Keratinocyte (primary cell): ENCODE data around the gene SMIM36. TPM values are rescaled to one million over a fixed set of nuclear protein-coding genes. Genes with fewer than 3 reads are reported as not detected.

Experiments used
- DNase-seq: peaks from one replicate; pipeline ENCODE4 v3.0.0-alpha.2; 2011; ENCODE audit warnings: low read depth, missing footprints, low spot score
- FAIRE-seq: peaks from 2 replicates; lab custom pipeline; 2011; peaks lifted over from hg19 to GRCh38; lab: Jason Lieb, UNC
- H2AFZ ChIP-seq: 2 replicates; pipeline ENCODE4 v1.6.0; 2012; ENCODE audit warnings: low read length, control low read depth, inconsistent platforms; ENCODE audit not compliant: control insufficient read depth
- H3K27ac ChIP-seq: 2 replicates; pipeline ENCODE4 v1.5.1; 2011; ENCODE audit warnings: low read length; ENCODE audit not compliant: control insufficient read depth, insufficient read depth
- H3K27me3 ChIP-seq: 3 replicates; pipeline ENCODE4 v1.6.0; 2011; ENCODE audit warnings: low read length; ENCODE audit not compliant: control insufficient read depth, insufficient read depth; ENCODE audit errors: extremely low read depth
- H3K36me3 ChIP-seq, 2 experiments: 2 replicates in 1 of 2; 3 replicates in 1 of 2; pipeline ENCODE4 v1.5.1; 2011; ENCODE audit warnings: low read length in 2 of 2, mild to moderate bottlenecking in 1 of 2; ENCODE audit not compliant: control insufficient read depth in 2 of 2, insufficient read depth in 2 of 2; ENCODE audit errors: extremely low read depth in 1 of 2
- H3K4me1 ChIP-seq: 3 replicates; pipeline ENCODE4 v1.5.1; 2011; ENCODE audit warnings: low read length; ENCODE audit not compliant: control insufficient read depth, insufficient read depth; ENCODE audit errors: extremely low read depth
- H3K4me2 ChIP-seq: 3 replicates; pipeline ENCODE4 v1.6.0; 2011; ENCODE audit warnings: low read depth, low read length; ENCODE audit not compliant: control insufficient read depth, insufficient read depth; ENCODE audit errors: extremely low read depth
- H3K4me3 ChIP-seq, 3 experiments: fragments of 200-600 bp in 1 of 3; sonication (generic) in 1 of 3; 2 replicates in 2 of 3; 3 replicates in 1 of 3; pipeline ENCODE4 v1.5.1; 2011 to 2016; ENCODE audit warnings: low read length in 3 of 3, mild to moderate bottlenecking in 3 of 3, control low read depth in 2 of 3, inconsistent platforms in 1 of 3, low read depth in 1 of 3, mixed read lengths in 1 of 3, mixed run types in 1 of 3, moderate library complexity in 1 of 3; ENCODE audit not compliant: control insufficient read depth in 2 of 3, insufficient read depth in 2 of 3; ENCODE audit errors: extremely low read depth in 1 of 3
- H3K79me2 ChIP-seq: 2 replicates; pipeline ENCODE4 v1.6.0; 2012; ENCODE audit warnings: low read length; ENCODE audit not compliant: control insufficient read depth, insufficient read depth
- H3K9ac ChIP-seq: 3 replicates; pipeline ENCODE4 v1.6.0; 2011; ENCODE audit warnings: low read length; ENCODE audit not compliant: control insufficient read depth, insufficient read depth; ENCODE audit errors: extremely low read depth
- H3K9me1 ChIP-seq: 3 replicates; pipeline ENCODE4 v1.6.0; 2011; ENCODE audit warnings: low read length; ENCODE audit not compliant: control insufficient read depth, insufficient read depth; ENCODE audit errors: extremely low read depth
- H3K9me3 ChIP-seq: 2 replicates; pipeline ENCODE4 v1.5.1; 2012; ENCODE audit warnings: low read depth, low read length; ENCODE audit not compliant: control insufficient read depth
- H4K20me1 ChIP-seq: 3 replicates; pipeline ENCODE4 v1.6.0; 2011; ENCODE audit warnings: low read length; ENCODE audit not compliant: control insufficient read depth, insufficient read depth; ENCODE audit errors: extremely low read depth
- EZH2 ChIP-seq: IDR thresholded peaks from one replicate; pipeline ENCODE4 v1.6.1; 2012; ENCODE audit warnings: inconsistent platforms, mild to moderate bottlenecking, low read length, moderate library complexity
- dilution Hi-C: fragments of 300-500 bp; cut with MboI; formaldehyde crosslinking; loops from one replicate; pipeline ENCODE4 v1.7.0; 2020; ENCODE audit warnings: low sequenced_read_pairs; ENCODE audit not compliant: extremely low pct_ligation_motif_present
- polyA plus RNA-seq, 5 experiments: library from polyadenylated mRNA; depleted of rRNA in 3 of 5; stranded (reverse) in 3 of 5; stranded (forward) in 1 of 5; unstranded in 1 of 5; fragments of >200 nt; gene quantifications; 1 replicate in 1 of 5; 2 replicates in 3 of 5; 3 replicates in 1 of 5; pipeline versions ENCODE4 v1.2.1 to v1.2.3, GENCODE V29; 2011 to 2012; ENCODE audit warnings: missing spikeins in 2 of 5, low read depth in 1 of 5, low replicate concordance in 1 of 5
- TF ChIP-seq, protein P1 (sequence below), 3 experiments: IDR thresholded peaks in 1 of 3; conservative IDR thresholded peaks in 1 of 3; optimal IDR thresholded peaks in 1 of 3; 2 replicates in 2 of 3; 3 replicates in 1 of 3; pipeline versions ENCODE3 to v1.5.1; 2011; ENCODE audit warnings: low read length in 3 of 3, mild to moderate bottlenecking in 3 of 3, moderate library complexity in 2 of 3, control low read depth in 1 of 3, inconsistent platforms in 1 of 3; ENCODE audit not compliant: insufficient read depth in 2 of 3; ENCODE audit errors: extremely low read depth in 1 of 3

Gene SMIM36
- polyA plus RNA-seq, 1 donor (not counting 4 experiments of a cell fraction or from before 2014, with no cell fraction given), result not detected

- H4K20me1 ChIP-seq, result no peaks in the 10 kb centered on the region
- H2AFZ ChIP-seq, result no peak overlapping the region
- no peaks in the 10 kb centered on the region for H3K9me1 ChIP-seq
- TF ChIP-seq, protein P1, sequence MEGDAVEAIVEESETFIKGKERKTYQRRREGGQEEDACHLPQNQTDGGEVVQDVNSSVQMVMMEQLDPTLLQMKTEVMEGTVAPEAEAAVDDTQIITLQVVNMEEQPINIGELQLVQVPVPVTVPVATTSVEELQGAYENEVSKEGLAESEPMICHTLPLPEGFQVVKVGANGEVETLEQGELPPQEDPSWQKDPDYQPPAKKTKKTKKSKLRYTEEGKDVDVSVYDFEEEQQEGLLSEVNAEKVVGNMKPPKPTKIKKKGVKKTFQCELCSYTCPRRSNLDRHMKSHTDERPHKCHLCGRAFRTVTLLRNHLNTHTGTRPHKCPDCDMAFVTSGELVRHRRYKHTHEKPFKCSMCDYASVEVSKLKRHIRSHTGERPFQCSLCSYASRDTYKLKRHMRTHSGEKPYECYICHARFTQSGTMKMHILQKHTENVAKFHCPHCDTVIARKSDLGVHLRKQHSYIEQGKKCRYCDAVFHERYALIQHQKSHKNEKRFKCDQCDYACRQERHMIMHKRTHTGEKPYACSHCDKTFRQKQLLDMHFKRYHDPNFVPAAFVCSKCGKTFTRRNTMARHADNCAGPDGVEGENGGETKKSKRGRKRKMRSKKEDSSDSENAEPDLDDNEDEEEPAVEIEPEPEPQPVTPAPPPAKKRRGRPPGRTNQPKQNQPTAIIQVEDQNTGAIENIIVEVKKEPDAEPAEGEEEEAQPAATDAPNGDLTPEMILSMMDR (optimal IDR thresholded peaks at IDR 0.05 in 1 of 3, IDR thresholded peaks at IDR 0.05 in 1 of 3, conservative IDR thresholded peaks at IDR 0.05 in 1 of 3; ENCODE audit: extremely low read depth in 1 of 3, insufficient read depth in 2 of 3, low read length in 3 of 3), result no peak
- TF ChIP-seq EZH2, result no peak
- no peak overlapping the region for H3K27ac ChIP-seq
- H3K79me2 ChIP-seq, result peaks cover 2% of the 10 kb centered on the region
- H3K36me3 ChIP-seq, result no peaks in the 10 kb centered on the region
- H3K9ac ChIP-seq, result no peak overlapping the region
- H3K4me3 ChIP-seq, result no peak overlapping the region
- DNase-seq (no peak), FAIRE-seq (no peak)
- H3K4me1 ChIP-seq, result peaks cover 5% of the 10 kb centered on the region
- dilution Hi-C loops, result no loop called here
- H3K4me2 ChIP-seq, result no peak overlapping the region
- no peaks in the 10 kb centered on the region for H3K27me3 ChIP-seq
- no peaks in the 10 kb centered on the region for H3K9me3 ChIP-seq
These were observed 95.3 kb downstream of the SMIM36 start for GRCh38 chr17:55416000-55416399.

DNA sequence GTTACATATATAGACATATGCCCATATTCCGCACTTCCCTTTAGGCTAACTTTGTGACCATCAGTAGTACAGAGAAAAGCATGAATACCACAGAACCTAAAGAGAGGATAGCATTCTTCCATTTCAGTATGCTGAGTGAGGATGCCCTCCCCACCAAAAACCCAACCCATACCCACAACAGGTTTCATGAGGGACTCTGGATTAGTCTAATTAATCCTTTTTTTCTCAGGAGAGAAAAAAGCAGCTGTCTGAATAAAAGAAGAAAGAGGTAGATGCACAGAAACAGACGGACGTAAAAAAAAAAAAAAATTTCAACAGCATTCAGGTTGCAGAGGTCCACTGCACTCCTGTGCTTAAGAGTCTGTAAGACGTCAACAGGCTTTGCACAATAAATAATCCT is 96.3 kb downstream of the SMIM36 start:
- dilution Hi-C loops, result no loop called here
- peaks cover 0 to 3% of the 10 kb centered on the region in 2 experiments for H3K36me3 ChIP-seq
- H3K4me1 ChIP-seq, result no peaks in the 10 kb centered on the region
- no peak overlapping the region for H3K4me2 ChIP-seq
- H4K20me1 ChIP-seq, result no peaks in the 10 kb centered on the region
- FAIRE-seq (no peak), DNase-seq (no peak)
- H3K4me3 ChIP-seq, result no peak overlapping the region
- no peaks in the 10 kb centered on the region for H3K9me3 ChIP-seq
- H2AFZ ChIP-seq, result no peak overlapping the region
- no peak overlapping the region for H3K9ac ChIP-seq
- TF ChIP-seq EZH2, result no peak
- TF ChIP-seq, protein P1 (optimal IDR thresholded peaks at IDR 0.05 in 1 of 3, IDR thresholded peaks at IDR 0.05 in 1 of 3, conservative IDR thresholded peaks at IDR 0.05 in 1 of 3; ENCODE audit: extremely low read depth in 1 of 3, insufficient read depth in 2 of 3, low read length in 3 of 3), result no peak
- no peaks in the 10 kb centered on the region for H3K27me3 ChIP-seq
- no peak overlapping the region for H3K27ac ChIP-seq
- H3K9me1 ChIP-seq, result no peaks in the 10 kb centered on the region
- H3K79me2 ChIP-seq, result no peaks in the 10 kb centered on the region
